NCI-H2227 treated with DMSO at 0.1 percent for 48 hours (cell line): ENCODE measurements around the gene GPSM3.
"Not testable (repeated sequence)": the region's sequence is repeated elsewhere in the genome, so short reads cannot be mapped to it uniquely, and the experiment has no call there.

ENCODE experiments used
- DNase-seq: peaks from one replicate; lab custom pipeline; 2025; lab: John Stamatoyannopoulos, UW

Gene GPSM3

DNA sequence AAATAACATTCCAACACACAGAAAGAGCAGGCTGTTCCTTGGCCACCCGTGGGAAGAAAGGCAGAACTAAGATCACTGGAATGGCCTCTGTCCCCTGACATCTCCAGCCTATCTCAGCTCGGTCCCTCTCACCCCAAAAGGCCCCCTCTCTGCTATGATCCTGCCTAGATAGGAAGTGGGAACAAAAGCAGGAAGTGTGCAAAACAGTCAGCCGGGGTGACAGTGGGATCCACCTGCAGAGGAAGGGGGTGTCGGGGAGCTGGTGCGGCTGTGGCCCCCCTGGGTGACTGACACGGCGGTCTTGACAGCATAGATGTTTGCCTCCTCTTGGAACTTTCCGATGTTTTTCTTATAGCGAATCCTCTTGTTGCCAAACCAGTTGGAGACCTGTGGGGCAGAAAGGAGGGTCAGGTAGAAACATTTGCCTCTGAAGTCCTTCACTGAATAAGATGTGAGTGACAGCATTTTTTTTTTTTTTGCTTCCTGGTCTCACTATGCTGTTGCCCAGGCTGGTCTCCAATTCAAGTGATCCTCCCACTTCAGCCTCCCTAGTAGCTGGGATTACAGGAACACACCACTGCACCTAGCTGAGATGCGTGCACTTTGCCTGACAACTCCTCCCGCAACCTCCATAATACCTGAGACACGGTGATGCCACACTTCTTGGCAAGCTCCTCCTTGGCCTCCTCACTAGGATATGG is 5.3 kb downstream of the GPSM3 start:
- no peak for DNase-seq

DNA sequence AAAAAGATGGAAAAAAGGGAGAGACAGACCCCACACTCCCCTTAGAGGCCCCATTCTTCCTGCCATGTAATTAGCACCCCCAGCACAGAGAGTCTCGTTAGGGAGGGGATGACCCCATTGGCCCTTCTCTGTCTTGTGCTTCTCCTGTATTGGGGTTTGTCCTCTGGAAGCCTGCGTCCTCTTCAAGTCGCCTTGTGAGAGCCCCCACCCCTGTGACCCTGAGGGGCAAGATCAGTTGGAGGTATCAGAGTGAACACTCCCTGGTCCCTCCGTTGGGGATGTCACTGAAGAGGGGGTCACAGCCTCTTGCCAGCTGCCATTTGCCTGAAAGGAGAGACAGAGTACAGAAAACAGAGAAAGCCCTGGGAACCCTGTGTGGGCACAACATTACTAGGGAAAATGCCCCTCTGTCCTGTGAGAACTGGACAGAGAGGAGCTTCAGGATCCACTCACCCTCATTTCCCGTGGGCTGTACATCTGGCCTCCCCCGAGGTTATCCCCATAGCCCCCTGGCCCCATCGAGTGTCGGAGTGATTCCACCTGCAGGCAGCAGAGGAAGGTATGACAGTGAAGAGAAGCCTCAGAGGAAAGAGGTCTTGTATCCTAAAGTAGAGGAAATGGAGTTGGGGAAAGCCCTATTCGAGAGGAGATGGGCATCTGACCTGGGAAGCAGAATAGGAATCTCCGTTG is 6.1 kb downstream of the GPSM3 start:
- DNase-seq: not testable (repeated sequence)

DNA sequence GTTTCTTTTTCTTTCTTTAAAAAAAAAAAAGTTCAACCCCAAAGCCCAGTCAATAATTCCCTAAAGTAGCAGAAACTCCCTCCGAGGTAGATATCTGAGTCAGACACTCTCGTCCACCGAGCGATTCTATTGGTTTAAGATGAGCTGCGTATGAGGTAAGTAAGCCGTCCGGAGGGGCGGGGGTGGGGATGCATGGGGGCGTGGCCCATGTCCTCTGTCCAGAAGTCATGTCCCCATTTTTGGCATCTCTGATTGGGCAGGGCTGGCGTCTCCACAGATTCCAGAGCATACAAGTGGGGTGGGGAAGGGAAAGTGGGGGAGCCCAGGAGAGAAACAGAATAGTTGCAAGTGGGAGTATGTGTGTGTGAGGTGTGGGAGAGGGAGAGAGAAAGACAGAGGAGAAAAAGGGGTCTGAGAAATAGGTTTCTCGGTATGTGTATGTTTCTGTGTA is 6.7 kb downstream of the GPSM3 start:
- DNase-seq: peak; percentile 35

DNA sequence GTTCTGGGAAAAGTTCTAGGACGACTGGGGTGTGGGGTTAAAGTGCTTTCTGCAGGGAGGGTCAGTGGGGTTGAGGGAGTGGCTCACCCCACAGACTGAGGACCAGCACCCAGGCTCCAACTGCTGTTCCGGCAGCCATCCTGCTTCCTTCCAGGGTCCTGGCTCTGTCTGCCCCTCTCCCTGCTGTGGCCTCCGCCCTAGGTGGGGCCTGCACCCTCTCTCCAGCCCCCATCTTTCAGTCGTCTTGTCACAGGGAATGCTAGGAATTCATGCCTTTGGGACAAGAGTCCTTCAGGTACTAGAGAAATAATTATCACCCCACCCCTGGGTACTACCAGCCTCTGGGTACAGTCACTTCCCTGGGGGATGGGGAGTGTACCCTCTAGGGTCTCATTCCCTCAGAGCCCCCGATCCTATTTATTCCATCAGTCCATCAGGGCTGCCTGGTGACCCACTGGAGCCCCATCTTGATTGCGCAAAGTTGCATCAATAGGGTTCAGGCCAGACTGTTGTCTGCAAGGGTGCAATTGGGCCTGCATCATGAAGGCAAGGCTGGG is 8.3 kb downstream of the GPSM3 start, which contains the start of gene AGER:
Gene AGER, minus strand, starts transcription at position 170 of the 557 bp plus-strand sequence. Its CDS starts 31 bp downstream, at position 139.
- no peak for DNase-seq

DNA sequence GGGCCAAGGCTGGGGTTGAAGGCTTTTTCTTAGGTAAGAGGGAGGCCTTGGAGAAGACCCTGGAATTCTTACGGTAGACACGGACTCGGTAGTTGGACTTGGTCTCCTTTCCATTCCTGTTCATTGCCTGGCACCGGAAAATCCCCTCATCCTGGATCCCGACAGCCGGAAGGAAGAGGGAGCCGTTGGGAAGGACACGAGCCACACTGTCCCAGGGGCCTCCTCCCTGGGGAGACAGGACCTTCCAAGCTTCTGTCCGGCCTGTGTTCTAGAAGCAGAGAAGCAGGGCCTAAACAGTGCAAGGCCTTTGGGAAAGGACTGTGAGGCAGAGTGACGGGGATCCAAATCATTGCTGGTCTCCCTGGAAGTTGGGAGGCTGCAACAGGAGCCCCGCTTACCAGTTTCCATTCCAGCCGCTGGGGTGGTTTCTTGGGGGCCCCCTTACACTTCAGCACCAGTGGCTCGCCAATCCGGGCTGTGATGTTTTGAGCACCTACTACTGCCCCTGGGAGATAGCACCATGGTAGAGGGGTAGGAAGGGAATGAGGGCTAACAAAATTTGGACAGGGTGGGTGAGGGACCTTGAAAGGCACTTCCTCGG is 8.9 kb downstream of the GPSM3 start:
- DNase-seq: no peak

DNA sequence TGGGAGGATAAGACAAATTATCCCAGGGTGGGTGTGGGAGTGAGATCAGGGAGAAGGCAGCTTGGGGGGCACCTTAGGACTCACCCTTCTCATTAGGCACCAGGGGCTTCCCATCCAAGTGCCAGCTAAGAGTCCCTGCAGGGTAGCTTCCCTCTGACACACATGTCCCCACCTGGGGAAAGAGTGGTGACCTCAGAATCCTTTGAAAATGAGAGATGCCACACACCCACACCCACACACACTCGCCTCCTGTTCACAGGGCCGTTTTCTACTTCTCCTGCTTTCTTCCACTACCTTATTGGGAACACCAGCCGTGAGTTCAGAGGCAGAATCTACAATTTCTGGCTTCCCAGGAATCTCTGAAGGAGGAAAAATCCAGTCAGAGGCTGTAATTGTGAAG is 9.4 kb downstream of the GPSM3 start:
- no peak for DNase-seq

DNA sequence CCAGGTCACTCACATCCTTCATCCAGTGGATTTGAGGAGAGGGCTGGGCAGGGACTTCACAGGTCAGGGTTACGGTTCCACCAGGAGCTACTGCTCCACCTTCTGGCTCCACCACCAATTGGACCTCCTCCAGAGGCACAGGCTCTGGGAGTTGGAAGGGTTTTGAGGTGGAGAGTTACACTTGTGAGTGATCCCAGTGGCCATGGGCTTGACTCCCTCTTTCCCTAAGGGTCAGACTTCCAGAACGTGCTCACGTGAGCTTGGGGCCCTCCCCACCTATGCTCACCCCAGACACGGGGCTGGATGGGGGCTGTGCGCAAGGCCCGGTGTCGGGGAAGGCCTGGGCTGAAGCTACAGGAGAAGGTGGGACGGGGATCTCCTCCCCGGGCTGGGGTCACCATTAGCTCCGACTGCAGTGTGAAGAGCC is 9.9 kb downstream of the GPSM3 start:
- no peak for DNase-seq

DNA sequence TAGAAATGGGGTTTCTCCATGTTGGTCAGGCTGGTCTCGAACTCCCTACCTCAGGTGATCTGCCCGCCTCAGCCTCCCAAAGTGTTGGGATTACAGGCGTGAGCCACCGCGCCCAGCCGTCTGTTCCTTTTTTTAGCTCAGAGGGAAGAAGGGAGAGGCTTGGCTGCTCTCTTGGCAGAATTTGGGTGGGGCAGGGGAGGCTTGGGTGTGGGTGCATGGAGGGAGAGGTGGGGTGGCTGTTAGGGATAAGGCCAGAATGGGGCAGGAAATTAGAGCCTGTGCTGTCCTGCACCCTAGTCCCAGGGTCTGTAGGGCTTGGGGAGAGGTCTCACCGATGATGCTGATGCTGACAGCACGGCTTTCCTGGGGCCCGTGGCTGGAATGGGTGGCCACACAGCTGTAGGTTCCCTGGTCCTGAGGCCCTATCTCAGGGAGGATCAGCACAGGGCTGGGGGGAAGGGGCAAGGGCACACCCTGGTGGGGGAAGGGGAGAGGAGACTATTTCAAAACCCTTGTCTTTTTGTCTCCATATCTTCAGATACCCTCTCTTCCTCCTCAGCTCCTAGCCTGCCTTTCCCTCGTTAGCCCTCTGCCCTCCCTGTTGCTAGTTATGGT is 10.4 kb downstream of the GPSM3 start:
- no peak for DNase-seq

DNA sequence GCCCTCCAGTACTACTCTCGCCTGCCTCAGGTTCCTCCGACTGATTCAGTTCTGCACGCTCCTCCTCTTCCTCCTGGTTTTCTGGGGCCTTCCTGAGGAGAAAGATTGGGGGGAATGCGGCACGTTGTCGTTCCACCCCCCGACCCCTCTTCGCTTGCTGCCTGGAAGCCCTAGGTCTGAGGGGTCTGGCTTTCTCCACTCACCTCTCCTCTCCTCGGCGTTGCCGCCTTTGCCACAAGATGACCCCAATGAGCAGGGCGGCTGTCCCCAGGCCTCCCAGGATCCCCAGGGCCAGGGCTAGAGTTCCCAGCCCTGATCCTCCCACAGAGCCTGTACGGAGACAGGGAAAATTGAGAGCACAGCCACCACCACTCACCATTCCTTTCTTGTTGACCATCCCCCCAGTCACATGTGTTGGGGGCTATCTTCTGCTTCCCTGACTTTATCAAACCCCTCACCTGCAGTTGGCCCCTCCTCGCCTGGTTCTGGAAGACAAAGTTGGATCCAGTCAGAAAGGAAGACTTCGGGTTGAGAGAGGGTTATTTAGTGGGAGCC is 11.2 kb downstream of the GPSM3 start:
- DNase-seq: no peak

DNA sequence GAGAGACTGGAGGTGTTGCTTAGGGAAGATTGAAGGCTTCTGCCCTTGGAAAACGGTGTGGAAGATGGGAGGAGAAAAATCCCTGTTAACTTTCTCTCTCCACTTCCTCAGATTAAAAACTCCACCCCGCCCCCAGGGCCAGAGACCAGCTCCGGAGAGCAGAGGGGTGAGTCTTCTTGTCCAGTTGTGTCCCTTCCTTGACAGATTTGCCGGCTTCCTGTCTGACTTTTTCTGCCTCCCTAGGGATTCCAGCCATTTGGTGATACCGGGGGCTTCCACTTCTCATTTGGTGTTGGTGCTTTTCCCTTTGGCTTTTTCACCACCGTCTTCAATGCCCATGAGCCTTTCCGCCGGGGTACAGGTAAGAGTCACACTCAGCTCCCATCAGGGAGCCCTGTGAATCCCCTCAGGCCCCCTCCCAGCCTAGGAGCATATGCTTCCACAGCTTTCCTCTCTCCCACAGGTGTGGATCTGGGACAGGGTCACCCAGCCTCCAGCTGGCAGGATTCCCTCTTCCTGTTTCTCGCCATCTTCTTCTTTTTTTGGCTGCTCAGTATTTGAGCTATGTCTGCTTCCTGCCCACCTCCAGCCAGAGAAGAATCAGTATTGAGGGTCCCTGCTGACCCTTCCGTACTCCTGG is 12.6 kb downstream of the GPSM3 start:
- DNase-seq: no peak

DNA sequence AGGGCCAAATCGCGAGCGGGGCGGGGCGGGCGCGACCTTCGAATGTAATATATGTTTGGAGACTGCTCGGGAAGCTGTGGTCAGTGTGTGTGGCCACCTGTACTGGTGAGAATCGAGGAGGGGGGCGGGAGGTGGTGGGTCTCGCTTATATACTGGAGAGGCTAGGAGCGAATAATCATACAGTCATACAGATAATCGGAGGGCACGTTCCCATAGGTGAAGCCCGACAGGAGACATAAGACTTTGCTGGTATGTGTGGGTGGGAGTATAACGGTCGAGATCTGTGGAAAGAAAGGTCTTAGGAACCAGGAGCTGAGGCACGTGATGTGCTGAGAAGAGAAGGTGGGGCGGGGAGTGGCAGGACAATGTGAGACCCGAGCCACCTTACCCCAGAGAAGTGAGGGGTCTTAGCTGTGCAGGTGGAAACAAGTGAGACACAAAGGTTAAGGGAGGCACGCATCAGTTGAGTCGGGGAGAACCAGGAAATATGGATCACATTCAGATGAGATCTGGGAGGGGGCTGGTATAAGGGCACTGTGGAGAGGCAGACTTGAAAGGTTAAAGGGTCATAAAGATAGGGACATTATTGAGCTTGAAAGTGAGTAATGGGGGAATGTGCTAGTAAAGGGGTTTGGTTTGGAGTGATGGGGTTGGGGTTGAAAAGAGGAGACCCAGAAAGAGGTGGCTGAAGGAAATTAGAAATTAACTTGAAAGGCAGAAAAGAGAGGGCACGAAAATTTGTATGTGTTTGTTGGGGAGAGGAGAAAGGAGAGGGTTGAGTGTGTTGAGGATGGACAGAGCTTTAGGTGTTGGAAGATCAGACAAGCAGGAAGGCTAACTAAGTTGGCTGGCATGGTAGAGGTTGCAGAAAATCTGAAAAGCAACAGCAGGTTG is 13.6 kb downstream of the GPSM3 start:
- no peak for DNase-seq

DNA sequence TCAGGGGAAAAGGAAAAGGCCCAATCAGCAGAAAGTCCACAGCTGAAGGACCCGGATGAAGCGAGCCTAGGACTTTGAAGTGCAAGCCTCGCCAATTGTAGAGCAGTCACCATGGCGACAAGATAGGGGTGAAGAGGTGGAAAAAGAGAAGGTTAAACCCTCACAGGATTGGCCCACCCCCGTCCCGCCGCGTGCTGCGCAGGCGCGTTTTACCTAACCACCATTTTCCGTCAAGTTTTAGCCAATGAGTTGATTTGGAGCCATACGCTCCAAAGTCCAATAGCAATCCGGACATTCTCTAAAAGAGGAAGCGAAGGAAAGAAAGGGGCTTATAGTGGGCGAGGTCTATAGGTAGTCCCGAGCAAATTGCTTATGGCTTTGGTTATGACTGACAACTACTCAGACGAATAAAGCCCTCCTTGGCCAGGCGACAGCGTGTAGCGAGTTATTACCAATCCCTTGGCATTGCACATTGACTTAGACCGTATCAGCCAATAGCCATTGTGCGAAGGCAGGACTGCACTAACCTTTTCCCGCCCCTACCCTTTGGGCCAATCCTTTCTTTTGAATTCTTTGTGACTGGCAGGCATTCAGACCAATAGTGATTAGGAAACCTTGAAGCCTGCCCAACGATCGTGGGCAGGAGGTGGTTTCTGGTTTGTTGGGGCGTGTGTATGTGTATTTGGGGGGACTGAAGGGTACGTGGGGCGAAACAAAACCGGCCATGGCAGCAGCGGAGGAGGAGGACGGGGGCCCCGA is 14.5 kb downstream of the GPSM3 start, which contains the start of gene RNF5:
Gene RNF5, plus strand, starts transcription at position 618 of the 759 bp plus-strand sequence. Its CDS starts 107 bp downstream, at position 725.
- DNase-seq: peak; percentile 100

DNA sequence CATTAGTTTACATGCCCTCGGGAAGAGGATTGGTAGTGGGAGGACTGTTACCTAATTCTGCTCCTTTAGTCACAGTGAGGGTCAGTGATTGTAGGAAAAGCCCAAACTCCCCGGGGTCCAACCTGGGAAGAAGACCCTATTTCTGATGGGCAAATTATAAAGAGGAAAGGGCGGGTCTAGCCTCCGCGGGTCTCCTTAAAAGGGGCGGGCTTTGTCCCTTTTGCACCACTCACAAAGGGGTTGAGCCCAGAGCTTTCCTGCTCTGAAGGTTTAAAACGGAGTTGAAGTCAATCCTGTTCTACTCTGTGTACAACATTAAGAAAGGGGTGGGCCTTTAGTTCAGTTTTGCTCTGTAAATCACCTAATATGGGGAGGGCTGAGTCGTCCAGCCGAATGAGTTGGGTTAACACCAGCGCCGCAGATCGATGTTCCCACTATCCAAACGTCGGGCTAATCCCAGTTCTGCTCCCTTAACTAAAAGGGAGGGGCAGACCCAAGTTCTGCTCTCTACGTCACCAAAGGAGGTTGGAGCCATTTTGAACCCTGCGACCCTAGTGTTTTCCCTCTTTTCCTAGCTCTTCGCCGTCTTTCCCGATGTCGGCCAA is 15.2 kb downstream of the GPSM3 start:
- no peak for DNase-seq

DNA sequence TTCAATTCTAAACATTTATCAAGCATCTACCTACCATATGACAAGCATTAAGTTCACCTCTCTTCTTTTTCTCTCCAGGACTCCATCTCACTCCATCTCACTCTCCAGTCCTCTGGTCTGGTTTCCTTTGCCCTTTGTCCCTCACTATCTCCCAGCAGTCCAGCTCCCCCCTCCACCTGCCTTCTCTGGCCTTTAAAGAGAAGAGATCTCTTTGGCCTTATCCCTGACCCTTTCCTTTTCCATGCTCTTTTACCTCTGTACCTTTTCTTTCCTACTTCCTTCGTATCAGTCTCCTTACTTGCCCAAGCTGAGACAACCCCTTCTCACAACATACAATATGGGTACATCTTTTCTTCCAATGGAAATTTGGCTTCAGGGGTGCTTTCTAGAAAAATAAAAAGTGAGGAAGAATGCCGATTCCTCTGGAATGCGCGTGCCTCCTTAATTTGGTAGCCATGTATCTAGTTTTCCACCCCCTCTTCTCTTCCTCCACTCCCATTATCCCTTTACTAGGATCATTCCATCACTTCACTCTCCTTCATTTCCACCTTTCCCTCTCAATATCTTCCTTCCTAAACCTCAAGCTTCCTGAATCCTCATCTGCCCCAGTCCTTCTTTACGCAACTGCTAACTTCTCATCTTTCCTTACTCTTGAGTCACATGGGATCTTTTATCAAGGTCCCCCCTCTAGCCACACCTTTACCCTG is 15.8 kb downstream of the GPSM3 start:
- peak; percentile 57 for DNase-seq

DNA sequence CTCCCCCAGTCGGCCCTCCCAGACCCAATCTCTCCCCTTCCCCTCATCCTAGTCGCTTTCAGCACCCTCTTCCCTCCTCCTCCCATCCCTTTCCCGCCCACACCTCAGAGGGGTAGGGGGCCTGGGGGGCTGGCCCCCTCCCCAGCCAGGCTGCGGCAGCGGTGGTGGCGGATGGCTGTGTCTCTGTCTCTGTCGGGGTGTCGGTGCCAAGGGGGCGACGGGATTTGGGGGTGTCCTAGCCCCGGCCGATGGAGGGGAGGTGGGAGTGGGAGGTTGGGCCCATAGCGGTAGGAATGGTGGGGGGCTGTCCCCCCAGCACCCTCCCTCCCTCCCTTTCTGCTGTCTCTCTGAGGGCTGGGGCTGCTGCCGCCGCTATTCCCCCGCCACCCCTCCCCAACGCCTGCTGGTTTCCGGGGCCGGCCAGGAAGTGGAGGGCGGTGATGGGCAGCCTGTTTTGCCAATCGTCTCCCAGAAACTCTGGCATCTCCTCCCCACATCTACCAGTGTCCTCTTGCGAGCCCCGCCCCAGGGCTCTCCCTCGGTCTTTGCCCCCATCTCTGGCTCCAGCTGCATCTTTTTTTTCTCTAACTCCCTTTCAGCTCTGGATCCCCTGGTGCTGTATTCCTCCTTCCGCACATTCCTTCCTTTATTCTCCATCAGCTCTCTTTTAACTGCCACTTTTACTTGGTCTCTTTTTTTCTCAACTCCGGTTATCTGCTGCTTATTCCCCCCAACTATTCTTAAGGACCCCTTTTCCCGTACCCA is 16.6 kb downstream of the GPSM3 start, which contains the start of gene AGPAT1:
Gene AGPAT1, minus strand, starts transcription at position 374 of the 765 bp plus-strand sequence. CDS start 4,588 bp downstream, outside the sequence.
- peak; percentile 94 for DNase-seq

DNA sequence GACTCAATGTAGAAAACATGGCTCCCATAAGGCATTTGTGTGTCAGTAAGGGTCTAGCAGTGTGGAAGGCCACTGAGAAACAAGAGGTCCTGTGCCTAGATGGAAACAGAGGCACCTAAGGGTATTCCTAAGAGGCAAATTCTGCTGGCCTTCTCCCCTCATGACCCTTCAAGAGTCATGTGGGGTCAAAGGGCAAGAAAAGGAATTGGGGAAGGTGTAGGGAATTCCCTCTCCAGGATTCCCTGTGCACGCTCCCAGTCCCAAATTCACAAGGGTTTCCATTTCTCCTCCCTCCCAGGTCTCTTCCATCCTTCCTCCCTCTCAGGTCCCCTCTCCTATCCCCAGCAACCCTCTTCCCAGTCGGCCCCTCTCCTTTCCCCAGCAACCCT is 17.1 kb downstream of the GPSM3 start:
- no peak for DNase-seq

DNA sequence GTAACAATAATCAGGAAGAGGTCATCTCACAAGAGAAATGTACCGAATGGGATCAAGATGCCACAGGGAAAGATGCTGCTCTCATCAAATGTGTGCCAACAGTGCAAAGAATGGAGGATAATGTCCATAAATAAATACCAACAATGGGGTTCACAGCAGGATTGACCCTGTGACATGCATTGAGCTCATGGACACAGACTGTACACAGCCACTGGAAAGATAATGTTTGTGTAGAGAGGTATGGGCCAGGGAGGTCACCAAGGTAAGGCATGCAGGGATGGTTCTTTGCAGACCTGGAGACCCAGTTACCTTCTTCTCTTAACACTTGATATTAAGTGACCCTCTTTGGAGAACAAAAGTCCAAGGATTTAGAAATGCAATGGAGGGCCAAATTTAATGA is 18.0 kb downstream of the GPSM3 start:
- no peak for DNase-seq
